T-cell (primary cell): Measurements from ENCODE around the gene ZNF148. TPM values are rescaled to one million over a fixed set of nuclear protein-coding genes. Genes with fewer than 3 reads are reported as not detected.
A peak's percentile ranks its signal among the peaks of the same experiment; 100 is the strongest.

Experiments
- ATAC-seq, 4 experiments: fragments of 200-7000 bp in 3 of 4; fragments of 150-1000 bp in 1 of 4; cut with Tn5 transposase; replicated peaks in 1 of 4; 1 replicate in 3 of 4; 2 replicates in 1 of 4; pipeline ENCODE4 v1.10.0; 2021; ENCODE audit warnings: moderate library complexity in 3 of 4, mild to moderate bottlenecking in 2 of 4, moderate number of reproducible peaks in 1 of 4
- CTCF ChIA-PET, 2 donors: fragments of 300-600 bp; sonication (Branson Sonifier 250); formaldehyde crosslinking; loops; one replicate each; lab custom pipeline; 2022; ENCODE audit warnings: antibody characterized with exemption in 2 of 2; lab: Charles Lee
- POLR2A ChIA-PET, 2 donors: fragments of 300-600 bp; sonication (Branson Sonifier 250); formaldehyde crosslinking; loops; one replicate each; lab custom pipeline; 2022; ENCODE audit warnings: antibody characterized with exemption in 2 of 2; lab: Charles Lee
- DNase-seq, 35 experiments: peaks; one replicate each; pipeline versions ENCODE4 v3.0.0 to v3.0.0-alpha.2; 2013 to 2023
- H3K27ac ChIP-seq: one replicate; pipeline ENCODE4 v1.5.1; 2013; ENCODE audit warnings: low read length
- H3K27me3 ChIP-seq, 2 experiments: replicated peaks in 1 of 2; 1 replicate in 1 of 2; 2 replicates in 1 of 2; pipeline versions ENCODE4 v1.6.1 to v1.7.0; 2013; ENCODE audit warnings: low read length in 1 of 2, mixed read lengths in 1 of 2; ENCODE audit not compliant: control insufficient read depth in 2 of 2, insufficient read depth in 2 of 2; ENCODE audit errors: extremely low read depth in 1 of 2
- H3K36me3 ChIP-seq, 2 donors: 1 replicate in 1 of 2; 2 replicates in 1 of 2; pipeline versions ENCODE4 v1.6.1 to v1.7.0; 2013; ENCODE audit warnings: low read length in 1 of 2; ENCODE audit not compliant: control insufficient read depth in 2 of 2, insufficient read depth in 1 of 2; ENCODE audit errors: extremely low read depth in 1 of 2
- H3K4me1 ChIP-seq, 2 experiments: 1 replicate in 1 of 2; 2 replicates in 1 of 2; pipeline versions ENCODE4 v1.6.1 to v1.7.0; 2013; ENCODE audit warnings: low read length in 2 of 2, mixed read lengths in 1 of 2; ENCODE audit not compliant: insufficient read depth in 2 of 2, control insufficient read depth in 1 of 2; ENCODE audit errors: extremely low read depth in 1 of 2
- H3K4me3 ChIP-seq, 2 donors: 1 replicate in 1 of 2; 2 replicates in 1 of 2; pipeline versions ENCODE4 v1.5.1 to v1.7.0; 2013; ENCODE audit warnings: mild to moderate bottlenecking in 2 of 2, low read length in 1 of 2, moderate library complexity in 1 of 2; ENCODE audit not compliant: control insufficient read depth in 1 of 2; ENCODE audit errors: extremely low read depth in 1 of 2
- H3K9me3 ChIP-seq: 2 replicates; pipeline ENCODE4 v1.7.0; 2013
- H3K27ac Mint-ChIP-seq, 2 donors: one replicate each; pipeline ENCODE4 v1.8.0; 2020 to 2021; ENCODE audit warnings: mild to moderate bottlenecking in 2 of 2, mixed read lengths in 2 of 2
- H3K27me3 Mint-ChIP-seq, 2 donors: one replicate each; pipeline ENCODE4 v1.8.0; 2021 to 2022; ENCODE audit warnings: mixed read lengths in 2 of 2
- H3K36me3 Mint-ChIP-seq: one replicate; pipeline ENCODE4 v1.8.0; 2021; ENCODE audit warnings: mixed read lengths
- H3K4me1 Mint-ChIP-seq, 3 donors: one replicate each; pipeline ENCODE4 v1.8.0; 2020 to 2022; ENCODE audit warnings: mixed read lengths in 3 of 3, mild to moderate bottlenecking in 1 of 3
- H3K4me3 Mint-ChIP-seq, 3 donors: one replicate each; pipeline ENCODE4 v1.8.0; 2020 to 2022; ENCODE audit warnings: mild to moderate bottlenecking in 3 of 3, mixed read lengths in 3 of 3, moderate library complexity in 3 of 3
- H3K9me3 Mint-ChIP-seq, 3 donors: one replicate each; pipeline ENCODE4 v1.8.0; 2020 to 2022; ENCODE audit warnings: mixed read lengths in 3 of 3
- WGBS: methylation state at CpG from one replicate; pipeline ENCODE4 v1.1.5; 2013; ENCODE audit warnings: missing lambda C conversion rate; ENCODE audit not compliant: insufficient coverage; 5-methylcytosine and 5-hydroxymethylcytosine counted together
- total RNA-seq, 35 experiments: library from RNA in 6 of 35; stranded (reverse) in 6 of 35; fragments of 120-200 nt in 1 of 35; gene quantifications; one replicate each; pipeline versions ENCODE4 v1.2.1 to v1.2.4 and lab custom pipeline; 2013 to 2026

The ZNF148 gene
- total RNA-seq, 5 donors from 2014 or later (not counting 1 experiment from before 2014, with no cell fraction given) = 46.5 to 50.6 (median 50.4) TPM

GRCh38 chr3:125324341-125324740 lies 50.8 kb downstream of the ZNF148 start:
- POLR2A ChIA-PET = no interaction called here
- no CpG with 5 or more reads among the region's 1 CpG for whole genome bisulfite sequencing
- H3K4me3 ChIP-seq = no peak overlapping the region
- Mint-ChIP-seq H3K27me3 (no peaks in the 10 kb centered on the region), H3K27ac (no peak overlapping the region), H3K36me3 (peaks cover 44% of the 10 kb centered on the region), H3K9me3 (peaks cover 0 to 10% (median 7%) of the 10 kb centered on the region in 3 donors), H3K4me1 (peaks cover 8 to 13% (median 11%) of the 10 kb centered on the region in 3 donors), H3K4me3 (no peak overlapping the region)
- CTCF ChIA-PET = interaction anchor here in 1 of 2 donors (0.7 kb wide), 1 partner anchor 77 kb away, joined by 3 read pairs; no protein-coding TSS in a partner anchor
- DNase-seq (no peak), ATAC-seq (no peak)
- H3K27me3 ChIP-seq = no peaks in the 10 kb centered on the region
- H3K4me1 ChIP-seq = no peaks in the 10 kb centered on the region
- H3K9me3 ChIP-seq = no peaks in the 10 kb centered on the region
- H3K27ac ChIP-seq = no peak overlapping the region
- H3K36me3 ChIP-seq = peaks cover 0 to 23% of the 10 kb centered on the region in 2 donors

GRCh38 chr3:125322917-125323316 lies 52.2 kb downstream of the ZNF148 start:
- no peak for ATAC-seq
- DNase-seq = no peak
- Mint-ChIP-seq H3K9me3 (peaks cover 0 to 10% (median 7%) of the 10 kb centered on the region in 3 donors), H3K27ac (no peak overlapping the region), H3K4me3 (no peak overlapping the region), H3K4me1 (peaks cover 8 to 20% (median 11%) of the 10 kb centered on the region in 3 donors), H3K36me3 (peaks cover 38% of the 10 kb centered on the region), H3K27me3 (no peaks in the 10 kb centered on the region)
- H3K27me3 ChIP-seq = no peaks in the 10 kb centered on the region
- no peaks in the 10 kb centered on the region for H3K9me3 ChIP-seq
- WGBS = no CpG with 5 or more reads among the region's 2 CpGs
- H3K4me1 ChIP-seq = no peaks in the 10 kb centered on the region
- POLR2A ChIA-PET = no interaction called here
- H3K4me3 ChIP-seq = no peak overlapping the region
- H3K36me3 ChIP-seq = peaks cover 0 to 23% of the 10 kb centered on the region in 2 donors
- CTCF ChIA-PET = no interaction called here
- no peak overlapping the region for H3K27ac ChIP-seq

DNA sequence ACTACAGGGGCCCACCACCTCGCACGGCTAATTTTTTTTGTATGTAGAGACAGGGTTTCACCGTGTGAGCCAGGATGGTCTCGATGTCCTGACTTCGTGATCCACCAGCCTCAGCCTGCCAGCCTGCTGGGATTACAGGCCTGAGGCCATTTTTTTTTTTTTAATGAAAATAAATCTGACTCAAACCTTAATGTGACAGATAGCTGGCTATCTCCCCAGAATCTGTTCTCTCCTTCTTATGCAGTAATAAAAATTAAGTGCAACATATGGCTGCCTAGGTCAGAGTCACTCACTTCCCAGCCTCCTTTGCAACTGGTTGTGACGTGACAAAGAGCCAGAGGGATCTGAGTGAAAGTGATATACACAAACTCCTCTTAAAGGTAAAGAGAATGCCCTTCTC lies 53.0 kb downstream of the ZNF148 start:
- ChIA-PET CTCF (interaction anchor here in 1 of 2 donors (0.6 kb wide), 1 partner anchor 9 kb away, joined by 3 read pairs; no protein-coding TSS in a partner anchor), POLR2A (no interaction called here)
- Mint-ChIP-seq H3K27me3 (no peaks in the 10 kb centered on the region), H3K27ac (no peak overlapping the region), H3K36me3 (peaks cover 36% of the 10 kb centered on the region), H3K9me3 (peaks cover 0 to 10% (median 7%) of the 10 kb centered on the region in 3 donors), H3K4me3 (no peak overlapping the region), H3K4me1 (peaks cover 10 to 20% (median 11%) of the 10 kb centered on the region in 3 donors)
- Histone ChIP-seq H3K27me3 (no peaks in the 10 kb centered on the region), H3K9me3 (no peaks in the 10 kb centered on the region), H3K27ac (no peak overlapping the region), H3K36me3 (peaks cover 0 to 23% of the 10 kb centered on the region in 2 donors), H3K4me3 (no peak overlapping the region), H3K4me1 (no peaks in the 10 kb centered on the region)
- no CpG with 5 or more reads among the region's 6 CpGs for WGBS
- no peak for DNase-seq
- ATAC-seq = no peak

DNA sequence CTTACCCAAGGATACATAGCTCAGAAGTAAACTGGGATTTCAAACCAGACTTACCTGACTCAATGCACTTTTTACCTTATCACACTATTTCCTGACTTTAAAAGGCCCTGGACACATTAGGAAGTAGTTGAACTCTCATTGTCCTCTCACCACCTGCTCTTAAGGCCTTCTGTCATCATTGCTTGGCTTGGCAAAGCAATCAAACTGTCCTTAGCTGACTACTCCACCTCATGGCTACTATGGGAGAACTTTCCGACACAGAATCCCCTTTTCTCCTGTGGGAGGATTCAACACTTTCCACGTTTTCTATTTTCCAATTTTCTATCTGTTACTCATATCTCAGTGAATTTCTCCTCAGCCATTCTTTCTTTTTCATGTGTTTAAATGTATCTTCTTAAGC lies 55.4 kb downstream of the ZNF148 start:
- no peak overlapping the region for H3K27ac ChIP-seq
- no peaks in the 10 kb centered on the region for H3K9me3 ChIP-seq
- H3K4me3 Mint-ChIP-seq = no peak overlapping the region
- peaks cover 0 to 4% (median 0%) of the 10 kb centered on the region in 3 donors for H3K9me3 Mint-ChIP-seq
- H3K27me3 Mint-ChIP-seq = no peaks in the 10 kb centered on the region
- H3K36me3 Mint-ChIP-seq = peaks cover 28% of the 10 kb centered on the region
- ChIA-PET CTCF (no interaction called here), POLR2A (interaction anchor here in 1 of 2 donors (0.6 kb wide), 1 partner anchor 24 kb away, joined by 3 read pairs; no protein-coding TSS in a partner anchor)
- WGBS = no CpG with 5 or more reads among the region's 2 CpGs
- H3K4me3 ChIP-seq = no peak overlapping the region
- DNase-seq = no peak
- H3K27me3 ChIP-seq = no peaks in the 10 kb centered on the region
- H3K4me1 Mint-ChIP-seq = peaks cover 7 to 20% (median 20%) of the 10 kb centered on the region in 3 donors
- H3K4me1 ChIP-seq = no peaks in the 10 kb centered on the region
- H3K36me3 ChIP-seq = peaks cover 0 to 17% of the 10 kb centered on the region in 2 donors
- peak overlapping the region in 1 of 2 donors; percentile 22 for H3K27ac Mint-ChIP-seq
- ATAC-seq = no peak

DNA sequence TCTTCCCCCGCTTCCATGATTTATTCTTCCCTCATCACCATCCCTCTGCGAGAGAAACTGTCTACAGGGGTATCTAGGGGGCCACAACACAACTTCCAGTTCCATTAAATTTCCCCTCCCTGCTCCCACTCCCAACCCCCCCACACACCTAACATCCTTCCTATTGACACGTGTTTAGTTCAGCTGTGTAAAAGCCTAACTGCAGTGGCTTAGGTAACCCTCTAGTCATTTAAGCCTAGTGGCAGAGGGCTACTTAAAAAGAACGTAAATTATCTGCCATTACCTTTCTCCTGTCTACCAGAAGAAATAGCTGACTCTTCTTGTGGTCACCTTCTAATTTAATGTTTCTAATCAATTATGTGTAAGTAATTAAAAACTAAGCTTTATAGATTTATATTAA lies 56.3 kb downstream of the ZNF148 start:
- H3K4me3 ChIP-seq = no peak overlapping the region
- H3K27ac ChIP-seq = no peak overlapping the region
- no peaks in the 10 kb centered on the region for H3K27me3 Mint-ChIP-seq
- DNase-seq = no peak
- no peak overlapping the region for H3K4me3 Mint-ChIP-seq
- H3K4me1 Mint-ChIP-seq = peaks cover 14 to 24% (median 20%) of the 10 kb centered on the region in 3 donors
- no peak for ATAC-seq
- no peaks in the 10 kb centered on the region for H3K9me3 ChIP-seq
- peaks cover 0 to 17% of the 10 kb centered on the region in 2 donors for H3K36me3 ChIP-seq
- no peaks in the 10 kb centered on the region for H3K27me3 ChIP-seq
- no peak overlapping the region for H3K27ac Mint-ChIP-seq
- peaks cover 0 to 4% (median 0%) of the 10 kb centered on the region in 3 donors for H3K9me3 Mint-ChIP-seq
- ChIA-PET POLR2A (no interaction called here), CTCF (interaction anchor here (0.6 to 1.5 kb wide), 4 partner anchors 8 to 281 kb away, joined by 3 to 7 read pairs (median 4); no protein-coding TSS in a partner anchor)
- H3K4me1 ChIP-seq = no peaks in the 10 kb centered on the region
- peaks cover 29% of the 10 kb centered on the region for H3K36me3 Mint-ChIP-seq
- WGBS = 40% methylated on average over 1 of the region's 4 CpGs

DNA sequence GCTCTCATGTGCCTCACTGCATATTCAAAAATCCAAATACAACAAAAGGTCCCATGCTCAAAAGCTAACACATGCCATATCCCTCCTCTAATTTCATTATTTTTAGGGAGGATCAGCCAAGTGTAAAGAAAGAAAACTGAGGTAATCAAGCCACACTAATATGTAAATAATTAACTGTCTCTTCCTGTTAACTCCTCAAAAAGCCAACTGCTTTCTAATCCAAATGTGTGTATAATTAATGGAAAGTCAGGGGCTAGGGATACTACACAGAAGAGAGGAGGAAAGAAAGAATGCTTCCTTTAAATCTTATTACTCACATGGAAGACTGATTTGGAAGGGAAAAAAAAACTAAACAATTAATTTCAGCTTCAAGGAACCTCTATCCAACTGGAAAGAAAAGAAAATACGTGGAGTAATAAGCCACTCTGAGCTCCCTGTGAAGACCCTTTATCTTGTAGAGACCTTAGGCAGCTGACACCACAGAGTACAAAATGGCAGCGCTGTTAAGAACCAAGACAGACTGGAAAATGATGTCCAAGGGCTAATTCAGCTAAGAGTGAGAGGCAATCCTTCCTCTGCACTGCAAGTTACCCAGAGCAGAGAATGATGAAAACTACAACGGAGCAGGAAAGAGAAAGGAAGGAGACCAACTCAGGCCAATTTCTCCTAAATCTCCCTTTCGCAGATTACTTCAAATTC lies 56.8 kb downstream of the ZNF148 start:
- H3K27me3 Mint-ChIP-seq = no peaks in the 10 kb centered on the region
- H3K36me3 ChIP-seq = peaks cover 0 to 17% of the 10 kb centered on the region in 2 donors
- H3K27ac Mint-ChIP-seq = peak overlapping the region in 1 of 2 donors; percentile 0
- peaks cover 0 to 4% (median 0%) of the 10 kb centered on the region in 3 donors for H3K9me3 Mint-ChIP-seq
- H3K36me3 Mint-ChIP-seq = peaks cover 28% of the 10 kb centered on the region
- WGBS = 100% methylated on average over 2 of the region's 4 CpGs
- peaks cover 16 to 26% (median 22%) of the 10 kb centered on the region in 3 donors for H3K4me1 Mint-ChIP-seq
- no peaks in the 10 kb centered on the region for H3K9me3 ChIP-seq
- CTCF ChIA-PET = interaction anchor here (0.6 to 1.5 kb wide), 3 partner anchors 11 to 95 kb away, joined by 3 read pairs; no protein-coding TSS in a partner anchor
- no peak overlapping the region for H3K4me3 ChIP-seq
- H3K4me1 ChIP-seq = no peaks in the 10 kb centered on the region
- POLR2A ChIA-PET = no interaction called here
- H3K27ac ChIP-seq = no peak overlapping the region
- no peak overlapping the region for H3K4me3 Mint-ChIP-seq
- DNase-seq = no peak
- H3K27me3 ChIP-seq = no peaks in the 10 kb centered on the region
- no peak for ATAC-seq
